ENCODE results near the gene FCN3. TPM values are rescaled to one million over a fixed set of nuclear protein-coding genes. Genes with fewer than 3 reads are reported as not detected.

FCN3 gene
- total and polyA plus RNA-seq, 10 of the 15 experiments (the other 5 are each of a cell fraction or from before 2014, with no cell fraction given): 0.28 TPM; not detected in 9

DNA sequence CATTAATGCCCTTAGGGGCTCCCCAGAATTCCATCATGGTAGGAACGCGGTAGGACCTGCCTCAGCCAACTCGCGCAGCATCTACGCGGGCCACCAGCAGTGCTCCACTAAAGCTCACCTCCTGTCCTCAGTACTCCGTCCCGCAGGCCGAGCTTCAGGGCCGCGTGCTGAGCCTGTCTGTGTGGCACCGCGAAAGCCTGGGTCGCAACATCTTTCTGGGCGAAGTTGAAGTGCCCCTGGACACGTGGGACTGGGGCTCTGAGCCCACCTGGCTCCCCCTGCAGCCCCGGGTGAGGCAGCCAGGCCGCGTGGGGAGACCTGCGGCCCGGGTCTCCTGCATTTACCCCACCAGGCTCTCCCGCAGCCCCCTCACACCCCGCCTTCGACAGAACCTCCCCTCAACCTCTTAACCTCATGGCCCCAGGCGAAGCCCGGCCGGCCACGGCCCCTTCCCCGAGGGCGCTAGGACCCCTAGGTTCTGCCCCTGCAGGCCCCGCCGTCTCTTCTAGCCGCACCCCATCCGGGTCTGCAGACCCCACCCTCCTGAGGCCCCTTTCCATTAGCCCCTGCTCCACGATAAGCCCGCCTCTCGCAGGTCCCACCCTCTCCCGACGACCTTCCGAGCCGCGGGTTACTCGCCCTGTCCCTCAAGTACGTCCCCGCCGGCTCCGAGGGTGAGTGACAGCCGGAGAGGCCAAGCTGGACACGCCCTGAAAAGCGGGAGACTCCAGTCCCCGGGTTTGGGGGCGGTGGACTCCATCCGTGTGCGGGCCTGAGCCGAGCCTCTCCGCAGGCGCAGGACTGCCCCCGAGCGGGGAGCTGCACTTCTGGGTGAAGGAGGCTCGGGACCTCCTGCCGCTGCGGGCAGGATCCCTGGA lies 23.7 kb downstream of the FCN3 start:
- Histone ChIP-seq H4K20me1 (ENCODE audit: control insufficient read depth, insufficient read depth) (no peaks in the 10 kb centered on the region), H3K4me3 (no peak overlapping the region), H3K36me3 (ENCODE audit: control insufficient read depth in 2 of 2, insufficient read depth in 2 of 2, low read length in 1 of 2) (no peaks in the 10 kb centered on the region), H3K79me2 (ENCODE audit: control insufficient read depth, insufficient read depth, low read length) (no peaks in the 10 kb centered on the region), H3K4me2 (ENCODE audit: control insufficient read depth, insufficient read depth) (no peak overlapping the region), H3K27ac (ENCODE audit: control insufficient read depth, insufficient read depth) (no peak overlapping the region), H3K9ac (ENCODE audit: control insufficient read depth, insufficient read depth, low read length) (no peak overlapping the region), H2AFZ (ENCODE audit: control insufficient read depth, low read depth, low read length) (no peak overlapping the region), H3K27me3 (replicated peaks in 1 of 2; ENCODE audit: control insufficient read depth in 2 of 2, insufficient read depth in 2 of 2, low read length in 1 of 2) (no peaks in the 10 kb centered on the region), H3K4me1 (ENCODE audit: control insufficient read depth, insufficient read depth, low read length) (no peaks in the 10 kb centered on the region; the same call in 1 of the 2 replicates), H3K9me3 (replicated peaks; ENCODE audit: control insufficient read depth, insufficient read depth, low read length) (no peaks in the 10 kb centered on the region)
- WGBS (ENCODE audit: insufficient coverage, insufficient replicate concordance, low lambda C conversion rate, missing lambda C conversion rate): 91% methylated on average over 50 of the region's 62 CpGs
- ChIA-PET POLR2A (no interaction called here), RAD21 (ENCODE audit: unreplicated experiment) (no interaction called here), CTCF (interaction anchor here (0.6 to 8.3 kb wide), 3 partner anchors 37 to 84 kb away, joined by 3 to 77 read pairs (median 3); no protein-coding TSS in a partner anchor), SMC1A (ENCODE audit: uncharacterized antibody, unreplicated experiment) (no interaction called here)
- in situ Hi-C loops (cut with MboI) (no loop called here), intact Hi-C loops (cut with micrococcal nuclease; ENCODE audit: unreplicated experiment) (no loop called here)
- BruUV-seq (replicated peaks): no TSS peak
- ATAC-seq: no peak
- FAIRE-seq: no peak
- DNase-seq (ENCODE audit: low read depth, low spot score): no peak
- TF ChIP-seq MTA3 (IDR thresholded peaks at IDR 0.05; ENCODE audit: borderline replicate concordance, low read length) (no peak), TCF7 (IDR thresholded peaks at IDR 0.05; ENCODE audit: borderline replicate concordance) (no peak), NR2F1 (conservative IDR thresholded peaks at IDR 0.05) (no peak), WRNIP1 (IDR thresholded peaks at IDR 0.05; ENCODE audit: borderline replicate concordance, low read depth, low read length) (no peak), ETV6 (conservative IDR thresholded peaks at IDR 0.05 in 1 of 2, IDR thresholded peaks at IDR 0.05 in 1 of 2; ENCODE audit: borderline replicate concordance in 1 of 2, low read depth in 1 of 2) (no peak), HCFC1 (IDR thresholded peaks at IDR 0.05; ENCODE audit: low read length) (no peak), SREBF2 (IDR thresholded peaks at IDR 0.05; ENCODE audit: low read length) (no peak), SMARCA5 (IDR thresholded peaks at IDR 0.05) (no peak), HDGF (IDR thresholded peaks at IDR 0.05) (no peak), HDAC2 (IDR thresholded peaks at IDR 0.05) (no peak), CEBPB (IDR thresholded peaks at IDR 0.05; ENCODE audit: borderline replicate concordance in 1 of 2, low read depth in 2 of 2, low read length in 2 of 2) (no peak), KAT2A (conservative IDR thresholded peaks at IDR 0.05; ENCODE audit: control insufficient read depth, low read depth, low read length) (no peak)
- TF ChIP-seq, protein P1, sequence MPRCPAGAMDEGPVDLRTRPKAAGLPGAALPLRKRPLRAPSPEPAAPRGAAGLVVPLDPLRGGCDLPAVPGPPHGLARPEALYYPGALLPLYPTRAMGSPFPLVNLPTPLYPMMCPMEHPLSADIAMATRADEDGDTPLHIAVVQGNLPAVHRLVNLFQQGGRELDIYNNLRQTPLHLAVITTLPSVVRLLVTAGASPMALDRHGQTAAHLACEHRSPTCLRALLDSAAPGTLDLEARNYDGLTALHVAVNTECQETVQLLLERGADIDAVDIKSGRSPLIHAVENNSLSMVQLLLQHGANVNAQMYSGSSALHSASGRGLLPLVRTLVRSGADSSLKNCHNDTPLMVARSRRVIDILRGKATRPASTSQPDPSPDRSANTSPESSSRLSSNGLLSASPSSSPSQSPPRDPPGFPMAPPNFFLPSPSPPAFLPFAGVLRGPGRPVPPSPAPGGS (IDR thresholded peaks at IDR 0.05; ENCODE audit: borderline replicate concordance, insufficient read depth, low read depth, low read length, poor library complexity, severe bottlenecking): no peak
- TF ChIP-seq, protein P2, sequence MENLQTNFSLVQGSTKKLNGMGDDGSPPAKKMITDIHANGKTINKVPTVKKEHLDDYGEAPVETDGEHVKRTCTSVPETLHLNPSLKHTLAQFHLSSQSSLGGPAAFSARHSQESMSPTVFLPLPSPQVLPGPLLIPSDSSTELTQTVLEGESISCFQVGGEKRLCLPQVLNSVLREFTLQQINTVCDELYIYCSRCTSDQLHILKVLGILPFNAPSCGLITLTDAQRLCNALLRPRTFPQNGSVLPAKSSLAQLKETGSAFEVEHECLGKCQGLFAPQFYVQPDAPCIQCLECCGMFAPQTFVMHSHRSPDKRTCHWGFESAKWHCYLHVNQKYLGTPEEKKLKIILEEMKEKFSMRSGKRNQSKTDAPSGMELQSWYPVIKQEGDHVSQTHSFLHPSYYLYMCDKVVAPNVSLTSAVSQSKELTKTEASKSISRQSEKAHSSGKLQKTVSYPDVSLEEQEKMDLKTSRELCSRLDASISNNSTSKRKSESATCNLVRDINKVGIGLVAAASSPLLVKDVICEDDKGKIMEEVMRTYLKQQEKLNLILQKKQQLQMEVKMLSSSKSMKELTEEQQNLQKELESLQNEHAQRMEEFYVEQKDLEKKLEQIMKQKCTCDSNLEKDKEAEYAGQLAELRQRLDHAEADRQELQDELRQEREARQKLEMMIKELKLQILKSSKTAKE (IDR thresholded peaks at IDR 0.05; ENCODE audit: low read depth, poor library complexity, severe bottlenecking): no peak
- TF ChIP-seq, protein P3, sequence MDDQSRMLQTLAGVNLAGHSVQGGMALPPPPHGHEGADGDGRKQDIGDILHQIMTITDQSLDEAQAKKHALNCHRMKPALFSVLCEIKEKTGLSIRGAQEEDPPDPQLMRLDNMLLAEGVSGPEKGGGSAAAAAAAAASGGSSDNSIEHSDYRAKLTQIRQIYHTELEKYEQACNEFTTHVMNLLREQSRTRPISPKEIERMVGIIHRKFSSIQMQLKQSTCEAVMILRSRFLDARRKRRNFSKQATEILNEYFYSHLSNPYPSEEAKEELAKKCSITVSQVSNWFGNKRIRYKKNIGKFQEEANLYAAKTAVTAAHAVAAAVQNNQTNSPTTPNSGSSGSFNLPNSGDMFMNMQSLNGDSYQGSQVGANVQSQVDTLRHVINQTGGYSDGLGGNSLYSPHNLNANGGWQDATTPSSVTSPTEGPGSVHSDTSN (IDR thresholded peaks at IDR 0.05; ENCODE audit: insufficient replicate concordance, low read depth, low read length): no peak
- TF ChIP-seq, protein P4, sequence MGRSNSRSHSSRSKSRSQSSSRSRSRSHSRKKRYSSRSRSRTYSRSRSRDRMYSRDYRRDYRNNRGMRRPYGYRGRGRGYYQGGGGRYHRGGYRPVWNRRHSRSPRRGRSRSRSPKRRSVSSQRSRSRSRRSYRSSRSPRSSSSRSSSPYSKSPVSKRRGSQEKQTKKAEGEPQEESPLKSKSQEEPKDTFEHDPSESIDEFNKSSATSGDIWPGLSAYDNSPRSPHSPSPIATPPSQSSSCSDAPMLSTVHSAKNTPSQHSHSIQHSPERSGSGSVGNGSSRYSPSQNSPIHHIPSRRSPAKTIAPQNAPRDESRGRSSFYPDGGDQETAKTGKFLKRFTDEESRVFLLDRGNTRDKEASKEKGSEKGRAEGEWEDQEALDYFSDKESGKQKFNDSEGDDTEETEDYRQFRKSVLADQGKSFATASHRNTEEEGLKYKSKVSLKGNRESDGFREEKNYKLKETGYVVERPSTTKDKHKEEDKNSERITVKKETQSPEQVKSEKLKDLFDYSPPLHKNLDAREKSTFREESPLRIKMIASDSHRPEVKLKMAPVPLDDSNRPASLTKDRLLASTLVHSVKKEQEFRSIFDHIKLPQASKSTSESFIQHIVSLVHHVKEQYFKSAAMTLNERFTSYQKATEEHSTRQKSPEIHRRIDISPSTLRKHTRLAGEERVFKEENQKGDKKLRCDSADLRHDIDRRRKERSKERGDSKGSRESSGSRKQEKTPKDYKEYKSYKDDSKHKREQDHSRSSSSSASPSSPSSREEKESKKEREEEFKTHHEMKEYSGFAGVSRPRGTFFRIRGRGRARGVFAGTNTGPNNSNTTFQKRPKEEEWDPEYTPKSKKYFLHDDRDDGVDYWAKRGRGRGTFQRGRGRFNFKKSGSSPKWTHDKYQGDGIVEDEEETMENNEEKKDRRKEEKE (IDR thresholded peaks at IDR 0.05): no peak

All from GM12878 (cell line).